NCI-H2107 treated with DMSO at 0.1 percent for 48 hours (cell line): ENCODE results near the gene VGLL4.

Experiments
- DNase-seq: peaks from one replicate; lab custom pipeline; 2025; ENCODE audit not compliant: unreplicated experiment; lab: John Stamatoyannopoulos, UW

Gene VGLL4

DNA sequence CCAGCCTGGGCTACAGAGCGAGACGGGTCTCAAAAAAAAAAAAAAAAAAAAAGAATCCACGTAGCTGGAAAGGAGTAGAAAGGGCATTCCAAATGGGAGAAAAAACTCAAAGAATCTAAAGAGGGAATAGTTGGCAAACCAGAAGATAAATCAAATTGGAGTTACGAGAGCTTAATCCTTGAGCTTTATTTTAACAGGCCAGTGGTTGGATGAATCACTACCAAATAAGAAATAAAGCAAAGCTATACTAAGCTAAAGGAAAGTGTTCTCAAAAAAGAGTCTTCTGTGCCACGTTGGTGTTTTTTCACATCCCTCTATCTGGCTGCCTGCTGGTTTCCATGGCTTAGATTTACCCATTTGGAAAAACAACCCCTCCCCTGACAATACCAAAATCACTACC is 14.0 kb downstream of the VGLL4 start:
- DNase-seq: no peak

DNA sequence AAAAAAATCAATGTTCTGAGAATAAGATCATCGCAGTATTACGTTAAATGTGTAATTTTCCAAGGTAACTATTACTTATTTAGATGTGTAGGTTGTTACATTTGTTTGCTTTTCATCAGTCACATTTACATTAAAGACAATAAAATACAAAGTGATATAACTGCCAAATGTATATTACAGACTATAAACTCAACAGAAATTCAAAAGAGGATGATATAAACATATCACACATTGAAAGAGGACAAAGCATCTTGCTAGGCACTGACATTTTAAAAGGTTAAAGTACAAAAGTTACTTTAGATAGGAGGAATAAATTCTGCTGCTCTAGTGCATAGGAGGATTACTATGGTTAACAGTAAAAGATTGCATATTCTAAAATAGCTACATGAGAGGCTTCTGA is 16.1 kb downstream of the VGLL4 start:
- no peak for DNase-seq

DNA sequence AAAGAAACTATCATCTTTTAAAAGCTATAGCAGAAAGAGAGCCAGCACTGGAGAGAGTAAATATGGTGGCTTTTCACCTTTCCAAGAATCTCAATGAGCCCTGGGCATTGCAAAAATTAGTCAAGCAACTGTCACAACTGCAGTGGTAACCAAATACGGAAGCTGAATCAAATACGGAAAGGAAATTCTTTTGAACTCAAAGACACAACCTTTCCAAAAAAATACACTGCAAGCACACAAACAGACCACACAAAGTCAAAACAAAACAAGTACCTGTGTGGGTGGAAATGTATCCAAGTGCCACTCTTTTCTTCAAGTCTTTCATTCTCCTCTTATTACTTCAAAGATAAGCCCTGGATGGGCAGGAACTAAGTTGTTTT is 17.6 kb downstream of the VGLL4 start:
- no peak for DNase-seq

DNA sequence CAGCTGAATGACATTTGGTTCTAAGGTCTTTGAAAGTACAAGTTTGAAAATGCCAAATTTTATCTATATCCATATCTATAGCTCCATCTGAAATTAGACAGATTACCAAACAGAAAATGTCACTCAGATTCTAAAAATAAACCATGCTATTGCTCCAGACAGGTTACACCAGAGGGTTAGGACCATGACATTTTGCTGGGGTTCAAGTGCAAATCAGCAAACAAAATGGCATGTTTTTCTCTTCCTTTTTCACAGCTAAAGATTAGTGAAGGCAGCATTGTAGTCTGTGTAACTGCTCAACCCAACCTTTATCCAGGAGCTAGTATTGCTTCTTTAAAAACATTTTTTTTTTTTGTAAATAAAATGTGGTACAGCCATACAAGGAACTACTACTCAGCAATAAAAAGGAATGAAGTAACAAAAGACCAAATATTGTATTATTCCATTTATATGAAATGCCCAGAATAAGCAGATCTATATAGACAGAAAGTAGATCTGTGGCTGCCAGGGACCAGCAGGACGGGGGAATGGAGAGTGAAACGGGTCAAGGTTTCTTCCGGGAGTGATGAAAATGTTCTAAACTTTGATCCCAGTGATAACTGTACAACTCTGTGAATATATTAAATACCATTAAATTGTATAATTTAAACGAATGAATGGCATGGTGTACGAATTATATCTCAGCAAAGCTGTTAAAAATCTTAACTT is 18.2 kb downstream of the VGLL4 start:
- DNase-seq: no peak

DNA sequence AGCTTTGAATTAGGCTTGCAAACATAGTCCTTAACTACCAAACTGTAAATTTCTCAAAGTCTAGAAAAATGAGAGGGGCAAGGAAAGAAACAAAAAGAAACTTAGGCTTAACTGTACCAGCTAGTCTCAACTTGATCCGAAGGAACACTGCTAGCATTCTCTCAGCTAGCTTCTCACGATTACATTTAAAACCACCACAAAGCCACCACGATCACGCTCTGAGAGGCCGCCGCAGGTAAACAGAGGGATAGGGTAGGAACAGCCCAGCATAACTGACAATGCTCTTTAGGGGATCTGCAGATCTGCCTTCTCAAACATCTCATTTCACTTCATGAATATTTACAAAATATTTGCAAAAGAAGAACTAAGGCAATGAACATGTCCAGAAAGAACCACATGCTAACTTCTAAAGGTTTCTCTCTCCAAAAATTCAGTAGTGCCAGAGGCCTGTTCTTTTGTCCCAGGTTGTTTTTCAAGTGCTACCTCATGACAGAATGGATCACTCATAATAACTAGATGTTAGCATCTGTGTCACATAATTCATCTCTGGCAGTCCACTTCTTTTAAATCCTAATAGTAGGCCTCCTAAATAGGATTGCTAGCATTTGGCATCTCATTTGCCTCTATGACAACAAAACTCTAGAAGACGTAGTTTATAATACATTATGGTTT is 18.9 kb downstream of the VGLL4 start:
- no peak for DNase-seq

DNA sequence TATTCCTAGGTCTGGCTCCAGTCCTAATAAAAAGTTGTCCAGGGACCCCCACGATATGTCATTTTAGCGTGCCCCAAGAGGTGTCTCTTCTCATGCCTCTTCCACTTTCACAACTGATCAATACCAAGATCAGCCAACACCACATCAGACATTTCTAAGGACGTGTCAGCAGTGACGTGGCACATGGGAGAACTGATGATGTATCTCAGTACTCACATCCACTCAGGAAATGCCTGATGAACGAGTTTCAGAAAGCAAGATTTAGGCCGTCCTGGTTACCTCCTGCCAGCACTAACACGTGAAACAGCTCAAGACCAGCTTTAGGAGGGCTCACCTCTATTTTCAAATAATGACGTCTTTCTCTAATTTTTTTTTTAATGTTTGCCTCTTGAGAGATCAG is 19.6 kb downstream of the VGLL4 start:
- no peak for DNase-seq

GRCh38 chr3:11622586-11623550 is 20.8 kb downstream of the VGLL4 start:
- no peak for DNase-seq

DNA sequence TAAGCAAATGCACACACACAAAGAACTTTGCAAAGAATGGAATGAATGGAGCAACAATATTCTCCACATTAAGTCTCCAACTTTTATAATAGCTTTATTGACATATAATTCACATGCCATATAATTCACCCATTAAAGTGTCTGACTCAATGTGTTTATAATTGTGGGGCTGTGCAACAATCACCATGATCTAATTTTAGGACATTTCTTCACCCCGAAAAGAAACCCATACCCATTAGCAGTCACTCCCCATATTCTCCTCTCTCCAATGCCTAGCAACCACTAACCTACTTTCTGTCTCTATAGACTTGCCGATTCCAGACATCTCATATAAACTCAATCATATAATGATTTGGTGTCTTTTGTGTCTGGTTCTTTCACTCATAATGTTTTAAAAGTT is 22.6 kb downstream of the VGLL4 start:
- no peak for DNase-seq

DNA sequence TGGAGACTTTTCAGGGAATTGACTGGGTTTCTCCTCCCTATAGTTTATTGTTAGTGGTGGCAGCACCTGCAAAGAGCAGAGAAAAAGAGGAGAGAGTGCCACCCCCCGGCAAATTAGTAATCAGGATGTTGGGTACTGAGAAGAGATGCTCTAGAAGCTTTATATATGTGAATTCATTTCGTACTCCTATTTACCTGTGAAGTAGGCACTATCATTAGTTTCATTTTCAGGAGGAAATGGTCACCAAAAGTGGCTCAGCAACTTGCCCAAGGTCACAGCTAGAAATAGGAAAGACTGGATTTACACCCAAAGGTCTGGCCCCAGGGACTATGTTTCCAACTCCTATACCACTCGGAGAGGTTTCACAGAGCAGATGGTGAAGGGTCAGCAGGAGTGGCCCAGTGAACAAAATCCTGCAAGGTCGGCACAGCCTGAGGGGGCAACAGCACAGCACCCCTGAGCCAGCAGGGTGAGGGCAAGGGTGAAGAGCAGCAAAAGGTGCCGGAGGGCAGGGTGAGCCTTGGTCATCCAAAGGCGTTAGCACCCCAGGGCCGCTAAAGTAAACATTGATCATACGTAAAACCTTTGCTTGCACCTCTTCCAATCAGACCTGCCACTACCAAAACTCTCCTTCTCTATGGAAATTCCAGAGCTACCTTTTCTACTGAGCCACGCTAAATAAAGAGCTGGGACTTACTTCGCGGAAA is 23.6 kb downstream of the VGLL4 start:
- no peak for DNase-seq

- no peak for DNase-seq
Observed at GRCh38 chr3:11619461-11619860, 24.3 kb downstream of the VGLL4 start.

DNA sequence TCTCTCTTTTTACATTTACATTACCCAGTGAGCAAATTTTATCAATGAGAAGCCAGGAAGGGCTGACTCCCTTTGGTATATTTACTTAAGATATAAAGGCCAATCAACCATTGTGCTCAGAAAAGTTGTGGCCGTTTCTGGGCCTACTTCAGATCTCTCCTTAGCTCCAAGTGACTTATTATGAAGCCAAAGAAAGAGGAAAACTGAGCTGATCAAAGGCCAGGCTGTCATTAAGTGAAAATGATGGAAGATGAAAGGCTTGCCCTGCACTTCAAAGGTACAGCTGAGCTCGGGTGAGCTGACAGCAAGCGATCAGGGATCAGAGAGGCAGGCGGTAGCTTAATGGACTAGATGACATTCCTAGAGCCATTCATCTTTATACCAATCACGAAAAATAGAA is 24.8 kb downstream of the VGLL4 start:
- no peak for DNase-seq

- no peak for DNase-seq
Observed at GRCh38 chr3:11616551-11616950, 27.2 kb downstream of the VGLL4 start.

GRCh38 chr3:11613851-11614487 is 29.7 kb downstream of the VGLL4 start:
- DNase-seq: no peak

DNA sequence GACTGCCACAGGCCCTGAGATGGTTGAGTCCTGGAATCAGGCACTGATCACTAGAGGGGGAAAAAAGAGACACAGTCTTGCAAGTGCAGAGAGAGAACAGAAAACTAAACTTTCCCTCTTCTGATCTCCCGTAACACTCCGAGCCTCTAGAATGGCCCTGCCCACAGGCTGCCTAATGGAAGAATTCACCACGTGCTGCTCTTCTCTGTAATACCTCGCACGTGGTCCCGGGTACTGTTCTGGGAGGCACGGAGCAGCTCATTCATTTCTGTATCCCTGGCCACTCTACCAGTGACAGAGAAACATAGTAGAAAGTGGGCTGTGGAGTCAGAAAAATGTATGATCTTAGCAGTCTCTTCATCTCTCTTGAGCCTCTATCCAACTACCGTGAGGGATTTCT is 30.4 kb downstream of the VGLL4 start:
- DNase-seq: no peak

DNA sequence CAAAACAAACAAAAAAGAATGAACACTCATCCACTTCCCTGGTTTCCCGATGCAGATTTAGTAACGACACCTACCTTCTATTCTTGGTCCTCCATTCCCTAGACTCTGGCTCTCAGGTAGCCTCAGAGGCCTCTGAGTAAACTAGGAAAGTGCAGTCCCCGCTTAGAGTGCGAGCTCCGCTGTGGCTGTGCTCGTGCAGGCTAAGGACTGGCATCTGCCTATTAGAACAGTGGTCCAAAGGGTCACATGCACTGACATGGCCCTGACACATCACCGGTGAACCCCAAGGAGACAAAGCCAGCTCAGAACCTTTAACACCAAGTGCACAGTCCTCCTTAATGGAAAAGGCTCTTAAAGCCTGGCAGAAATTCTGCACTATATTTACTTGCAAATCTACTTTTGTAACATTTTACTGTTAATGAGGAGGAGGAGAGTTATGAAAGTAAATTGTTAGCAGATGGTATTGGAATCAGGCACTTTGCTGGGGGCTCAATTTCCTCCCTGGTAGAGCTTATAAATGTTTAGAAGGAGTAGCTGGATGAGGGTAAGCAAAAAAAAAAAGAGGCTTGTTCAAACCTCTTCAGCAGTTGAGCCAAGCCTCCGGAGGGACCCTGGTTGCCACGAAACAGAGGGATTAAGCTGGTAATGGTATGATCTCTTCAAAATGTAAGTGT is 31.1 kb downstream of the VGLL4 start:
- DNase-seq: no peak

- DNase-seq: no peak
Observed at GRCh38 chr3:11611341-11611799, 32.3 kb downstream of the VGLL4 start.

DNA sequence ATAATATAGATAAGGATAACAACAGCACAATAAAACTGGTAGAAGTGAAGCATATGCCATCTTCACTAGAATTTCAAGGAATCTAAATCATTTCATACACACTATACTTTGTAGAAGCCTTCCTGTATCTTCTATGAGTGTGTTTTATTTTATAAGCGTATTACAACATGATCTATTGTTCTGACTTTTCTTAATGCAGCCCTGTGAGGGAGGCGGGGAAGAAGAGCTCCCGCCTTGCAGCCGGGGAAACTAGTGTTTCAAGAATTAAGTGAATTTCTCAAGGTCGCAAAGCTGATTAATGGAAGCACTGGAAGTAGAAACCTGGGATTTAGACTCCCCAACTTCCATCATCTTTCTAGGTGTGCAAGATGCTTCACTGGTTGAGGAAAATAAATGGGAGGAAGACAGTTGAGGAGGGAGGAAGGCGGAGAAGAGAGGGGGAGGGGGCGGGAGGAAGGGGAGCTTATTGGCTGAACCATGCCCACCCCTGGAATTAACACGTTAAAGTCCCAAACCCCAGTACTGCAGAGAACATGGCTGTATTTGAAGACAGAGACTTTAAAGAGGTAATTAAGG is 32.9 kb downstream of the VGLL4 start:
- DNase-seq: no peak

GRCh38 chr3:11610044-11610671 is 33.6 kb downstream of the VGLL4 start:
- DNase-seq: no peak

DNA sequence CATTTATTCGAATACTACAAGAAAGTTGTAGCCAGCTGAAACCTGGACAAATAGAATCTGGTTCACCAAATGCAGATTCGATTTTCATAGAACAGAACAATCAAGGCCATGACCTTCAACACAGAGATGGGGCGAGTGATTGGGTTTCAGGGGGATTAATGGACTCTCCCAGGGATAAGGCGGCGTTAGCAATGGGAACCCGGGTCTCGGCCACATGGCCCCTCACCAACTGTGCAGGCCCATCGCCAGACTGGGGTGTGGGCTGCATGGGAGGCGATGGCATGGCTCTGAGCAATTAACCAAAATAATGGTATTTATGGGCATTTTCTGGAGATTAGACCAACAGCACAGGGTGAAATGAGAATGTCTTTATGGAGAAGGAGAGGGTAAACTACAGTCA is 34.2 kb downstream of the VGLL4 start:
- DNase-seq: no peak
